HepG2 (cell line): ENCODE data around the gene TMEM135. TPM values are rescaled to one million over a fixed set of nuclear protein-coding genes. Genes with fewer than 3 reads are reported as not detected.

ENCODE experiments used
- ATAC-seq: fragments of 200-7000 bp; cut with Tn5 transposase; 3 replicates; pipeline ENCODE4 v1.9.1; 2020; ENCODE audit warnings: mild to moderate bottlenecking, moderate library complexity
- BruUV-seq: library from RNA; stranded (reverse); fragments of 400-500 nt; replicated peaks from 2 replicates; lab custom pipeline; 2021; lab: Mats Ljungman, UMichigan
- CTCF ChIA-PET: fragments of 300-600 bp; formaldehyde crosslinking; extraction: SDS; loops from one replicate; lab custom pipeline; 2021; ENCODE audit warnings: low total read pairs, inconsistent platforms, low intra/inter-chr PET ratio; lab: Yijun Ruan, JAX
- POLR2A ChIA-PET: fragments of 350-600 bp; sonication (Branson Sonifier 250); formaldehyde crosslinking; loops from one replicate; lab custom pipeline; 2020; ENCODE audit warnings: antibody characterized with exemption, inconsistent platforms; lab: Yijun Ruan, JAX
- DNase-seq: peaks from one replicate; pipeline ENCODE4 v3.0.0-alpha.2; 2015; ENCODE audit warnings: low spot score
- FAIRE-seq: peaks from 3 replicates; lab custom pipeline; 2011; peaks lifted over from hg19 to GRCh38; lab: Jason Lieb, UNC
- H2AFZ ChIP-seq: one replicate; pipeline ENCODE4 v1.6.1; 2011; ENCODE audit warnings: low read length, inconsistent platforms
- H3K27ac ChIP-seq: fragments of 300-600 bp; 3 replicates; pipeline ENCODE4 v1.8.0; 2011; ENCODE audit warnings: mixed run types, mild to moderate bottlenecking, mixed read lengths, low read length, inconsistent platforms; ENCODE audit not compliant: insufficient read depth; ENCODE audit errors: extremely low read length
- H3K27me3 ChIP-seq, 2 experiments: fragments of 200-600 bp in 1 of 2; 2 replicates in 1 of 2; 3 replicates in 1 of 2; pipeline versions ENCODE4 v1.6.0 to v1.8.0; 2011; ENCODE audit warnings: low read length in 2 of 2, mild to moderate bottlenecking in 2 of 2, moderate library complexity in 2 of 2, inconsistent platforms in 1 of 2; ENCODE audit not compliant: insufficient read depth in 2 of 2, control insufficient read depth in 1 of 2
- H3K36me3 ChIP-seq, 2 experiments: fragments of 200-600 bp in 1 of 2; replicated peaks in 1 of 2; 2 replicates in 1 of 2; 3 replicates in 1 of 2; pipeline versions ENCODE4 v1.5.1 to v1.8.0; 2011; ENCODE audit warnings: low read length in 2 of 2, inconsistent platforms in 1 of 2; ENCODE audit not compliant: insufficient read depth in 2 of 2, control insufficient read depth in 1 of 2
- H3K4me1 ChIP-seq: 2 replicates; pipeline ENCODE4 v1.5.1; 2012; ENCODE audit warnings: low read length, inconsistent platforms; ENCODE audit not compliant: insufficient read depth
- H3K4me2 ChIP-seq: 2 replicates; pipeline ENCODE4 v1.6.0; 2011; ENCODE audit warnings: low read depth, low read length, inconsistent platforms
- H3K4me3 ChIP-seq, 3 experiments: fragments of 200-600 bp in 1 of 3; sonication (generic), shearing (Covaris generic) in 1 of 3; replicated peaks in 1 of 3; 2 replicates each; pipeline ENCODE4 v1.5.1; 2011 to 2016; ENCODE audit warnings: low read length in 3 of 3, inconsistent platforms in 2 of 3, low read depth in 2 of 3, mild to moderate bottlenecking in 2 of 3, control low read depth in 1 of 3, mixed read lengths in 1 of 3; ENCODE audit not compliant: insufficient read depth in 1 of 3
- H3K79me2 ChIP-seq: one replicate; pipeline ENCODE4 v1.6.1; 2011; ENCODE audit warnings: low read length, inconsistent platforms; ENCODE audit not compliant: insufficient read depth
- H3K9ac ChIP-seq: 2 replicates; pipeline ENCODE4 v1.6.0; 2011; ENCODE audit warnings: mild to moderate bottlenecking, low read depth, low read length, inconsistent platforms; ENCODE audit not compliant: insufficient read depth
- H3K9me3 ChIP-seq: 2 replicates; pipeline ENCODE4 v1.5.1; 2012; ENCODE audit warnings: mild to moderate bottlenecking, low read length
- H4K20me1 ChIP-seq: 2 replicates; pipeline ENCODE4 v1.6.0; 2011; ENCODE audit warnings: inconsistent platforms, mild to moderate bottlenecking, low read length, moderate library complexity; ENCODE audit not compliant: insufficient read depth
- CCAR2 ChIP-seq: fragments of 200-400 bp; formaldehyde crosslinking; optimal IDR thresholded peaks from 2 replicates; pipeline ENCODE3; 2018; ENCODE audit warnings: low read depth, mild to moderate bottlenecking, low read length, moderate library complexity
- E2F5 ChIP-seq: sonication (generic); formaldehyde crosslinking; conservative IDR thresholded peaks from 2 replicates; pipeline ENCODE4 v1.4.0; 2020; ENCODE audit warnings: missing genetic modification reagents
- GATA4 ChIP-seq: sonication (generic); IDR thresholded peaks from 2 replicates; pipeline ENCODE4 v1.6.1; 2016; ENCODE audit warnings: antibody characterized with exemption, low read depth, borderline replicate concordance
- HNRNPL ChIP-seq: fragments of 200-400 bp; formaldehyde crosslinking; IDR thresholded peaks from 2 replicates; pipeline ENCODE4 v1.6.1; 2017; ENCODE audit warnings: mild to moderate bottlenecking, low read depth, low read length
- MED1 ChIP-seq: sonication (generic); formaldehyde crosslinking; IDR thresholded peaks from 2 replicates; pipeline ENCODE4 v1.4.0; 2020; ENCODE audit warnings: missing genetic modification reagents
- MTA1 ChIP-seq: sonication (generic); formaldehyde crosslinking; IDR thresholded peaks from 2 replicates; pipeline ENCODE4 v1.4.0; 2020; ENCODE audit warnings: missing genetic modification reagents, mild to moderate bottlenecking, borderline replicate concordance
- NR0B2 ChIP-seq: sonication (generic); formaldehyde crosslinking; IDR thresholded peaks from 2 replicates; pipeline ENCODE4 v1.4.0; 2020; ENCODE audit warnings: mild to moderate bottlenecking, missing genetic modification reagents
- NRL ChIP-seq: sonication (generic); formaldehyde crosslinking; IDR thresholded peaks from 2 replicates; pipeline ENCODE4 v1.5.0; 2020; ENCODE audit warnings: missing genetic modification reagents, mild to moderate bottlenecking, moderate library complexity, borderline replicate concordance
- PCBP1 ChIP-seq: fragments of 200-400 bp; formaldehyde crosslinking; IDR thresholded peaks from 2 replicates; pipeline ENCODE4 v1.6.1; 2017; ENCODE audit warnings: mild to moderate bottlenecking, low read depth, low read length, borderline replicate concordance
- RARG ChIP-seq: sonication (generic); formaldehyde crosslinking; IDR thresholded peaks from 2 replicates; pipeline ENCODE4 v1.4.0; 2020; ENCODE audit warnings: low read depth, mild to moderate bottlenecking, missing genetic modification reagents
- ZBTB44 ChIP-seq: sonication (generic); formaldehyde crosslinking; IDR thresholded peaks from 2 replicates; pipeline ENCODE4 v1.4.0; 2020; ENCODE audit warnings: missing genetic modification reagents
- ZFP1 ChIP-seq: IDR thresholded peaks from 2 replicates; pipeline ENCODE4 v1.6.1; 2016
- ZFP82 ChIP-seq: sonication (generic); formaldehyde crosslinking; IDR thresholded peaks from 2 replicates; pipeline ENCODE4 v1.5.1; 2020; ENCODE audit warnings: mild to moderate bottlenecking, missing genetic modification reagents, borderline replicate concordance
- ZNF337 ChIP-seq: sonication (generic); formaldehyde crosslinking; IDR thresholded peaks from 2 replicates; pipeline ENCODE4 v1.5.1; 2020; ENCODE audit warnings: missing genetic modification reagents, low read depth, mild to moderate bottlenecking, borderline replicate concordance
- WGBS: methylation state at CpG from one replicate; pipeline ENCODE4 v1.1.6; 2017; ENCODE audit warnings: low lambda C conversion rate; 5-methylcytosine and 5-hydroxymethylcytosine counted together
- in situ Hi-C: cut with HindIII; loops from 2 replicates; pipeline ENCODE4 v1.10.0; 2017; ENCODE audit warnings: low pct_unique_long_range_greater_than_20kb; ENCODE audit not compliant: extremely low pct_ligation_motif_present
- intact Hi-C: fragments of 100-400 bp; cut with micrococcal nuclease; formaldehyde crosslinking; loops from one replicate; pipeline ENCODE4 v1.10.0; 2022; ENCODE audit not compliant: unreplicated experiment
- polyA plus RNA-seq, 8 experiments: library from polyadenylated mRNA; depleted of rRNA in 3 of 8; stranded (reverse) in 7 of 8; unstranded in 1 of 8; fragments of >200 nt; fragmentation: Illumina TruSeq in 4 of 8; extraction: Trizol in 4 of 8; gene quantifications; 2 replicates each; pipeline versions ENCODE4 v1.2.1 to v1.2.3, GENCODE V29; 2011 to 2016; ENCODE audit warnings: low read depth in 4 of 8, missing spikeins in 1 of 8, mixed read lengths in 1 of 8; ENCODE audit not compliant: insufficient read depth in 1 of 8
- total RNA-seq, 5 experiments: library from RNA; depleted of rRNA; stranded (reverse); fragments of >200 nt; fragmentation: Illumina TruSeq; extraction: Trizol; gene quantifications; 2 replicates each; pipeline ENCODE4 v1.2.3, GENCODE V29; 2016; ENCODE audit warnings: low read depth in 1 of 5

TMEM135 gene
- total and polyA plus RNA-seq, 2 of the 13 experiments (the other 11 are each of a cell fraction or from before 2014, with no cell fraction given) = 36.6 to 88.9 TPM

GRCh38 chr11:87193756-87194470, 156.2 kb downstream of the TMEM135 start:
- BruUV-seq = no TSS peak
- in situ Hi-C loops (no loop called here), intact Hi-C loops (loop anchor here (1.0 kb wide), 1 partner anchor 24 kb away; no protein-coding TSS in a partner anchor)
- H3K9ac ChIP-seq = no peak overlapping the region
- DNase-seq (no peak), FAIRE-seq (no peak), ATAC-seq (no peak)
- no peak for TF ChIP-seq RARG
- no peak for TF ChIP-seq MTA1 (CRISPR knock-in tag)
- no peak for TF ChIP-seq GATA4
- no peak overlapping the region for H3K4me3 ChIP-seq
- H3K36me3 ChIP-seq = no peaks in the 10 kb centered on the region; a peak in 1 of 5 replicates
- peaks cover 4% of the 10 kb centered on the region for H3K79me2 ChIP-seq
- no peak overlapping the region for H3K27ac ChIP-seq
- 93% methylated on average over 2 of the region's 2 CpGs for WGBS
- no peak overlapping the region for H2AFZ ChIP-seq
- H3K27me3 ChIP-seq = no peaks in the 10 kb centered on the region
- H3K9me3 ChIP-seq = no peaks in the 10 kb centered on the region
- H3K4me2 ChIP-seq = no peak overlapping the region
- H4K20me1 ChIP-seq = no peaks in the 10 kb centered on the region
- ChIA-PET CTCF (no interaction called here), POLR2A (no interaction called here)
- H3K4me1 ChIP-seq = no peaks in the 10 kb centered on the region

- POLR2A ChIA-PET = no interaction called here
- FAIRE-seq = no peak
- no peak for TF ChIP-seq ZBTB44 (CRISPR knock-in tag)
- no peak for TF ChIP-seq PCBP1
- TF ChIP-seq MED1 = no peak
- TF ChIP-seq CCAR2 = no peak
- TF ChIP-seq HNRNPL = no peak
- TF ChIP-seq NRL = no peak
- TF ChIP-seq ZFP82 (CRISPR knock-in tag) = no peak
- TF ChIP-seq NR0B2 (CRISPR knock-in tag) = no peak
- no peak for TF ChIP-seq E2F5
- no peak for TF ChIP-seq ZNF337 (CRISPR knock-in tag)
- no peak for TF ChIP-seq ZFP1 (CRISPR knock-in tag)
These were observed 157.5 kb downstream of the TMEM135 start for GRCh38 chr11:87194985-87195820.

More at GRCh38 chr11:87194985-87195820, 157.5 kb downstream of the TMEM135 start:
- Histone ChIP-seq H4K20me1 (no peaks in the 10 kb centered on the region), H3K27me3 (no peaks in the 10 kb centered on the region), H3K27ac (no peak overlapping the region), H2AFZ (no peak overlapping the region), H3K36me3 (no peaks in the 10 kb centered on the region; a peak in 1 of 5 replicates), H3K9ac (no peak overlapping the region), H3K9me3 (no peaks in the 10 kb centered on the region), H3K79me2 (peaks cover 4% of the 10 kb centered on the region), H3K4me1 (no peaks in the 10 kb centered on the region), H3K4me3 (no peak overlapping the region), H3K4me2 (no peak overlapping the region)
- in situ Hi-C loops = no loop called here
- 94% methylated on average over 14 of the region's 14 CpGs for WGBS
- intact Hi-C loops = no loop called here
- DNase-seq = no peak
- BruUV-seq = no TSS peak
- CTCF ChIA-PET = no interaction called here
- no peak for ATAC-seq
